GM20431 (cell line): ENCODE measurements around the gene ZNF629.
"Not testable (repeated sequence)": the region's sequence is repeated elsewhere in the genome, so short reads cannot be mapped to it uniquely, and the experiment has no call there.

Experiments used
- in situ Hi-C: fragments of 300-500 bp; cut with MseI, MboI; formaldehyde crosslinking; loops from one replicate; pipeline ENCODE4 v1.15.0; 2020; ENCODE audit warnings: low sequenced_read_pairs; ENCODE audit not compliant: unreplicated experiment

ZNF629 gene

DNA sequence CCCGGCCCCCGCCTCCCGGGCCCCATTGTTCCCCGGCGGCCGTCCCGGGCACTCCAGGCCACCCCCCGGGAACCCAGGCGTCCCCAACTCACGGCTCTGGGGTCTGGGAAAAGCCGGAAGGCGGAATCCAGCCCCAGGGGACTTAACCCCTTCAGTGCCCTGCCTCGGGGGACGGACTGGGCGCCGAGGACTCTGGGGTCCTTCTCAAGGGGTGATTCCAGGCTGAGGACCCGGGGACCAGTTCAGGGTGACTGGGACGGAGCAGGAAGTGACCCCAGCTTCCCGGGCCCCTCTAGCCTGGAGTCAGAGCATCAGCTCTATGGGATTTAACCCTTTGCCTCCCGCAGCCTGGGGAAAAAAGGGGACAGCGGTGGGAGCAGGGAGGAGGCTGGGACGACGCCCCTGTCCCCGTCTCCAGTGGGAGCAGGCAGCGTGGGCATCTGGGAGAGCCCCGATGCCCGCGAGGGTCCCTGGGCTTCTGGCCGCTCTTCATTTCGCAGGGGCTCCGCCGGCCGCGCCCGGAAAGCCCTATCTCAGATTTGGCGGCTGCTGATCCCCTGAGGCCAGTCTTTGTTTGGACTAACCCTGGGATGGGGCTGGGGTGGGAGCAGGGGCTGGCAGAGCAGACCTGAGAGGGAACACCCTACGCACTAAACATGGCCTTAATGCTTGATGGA lies at the start of gene ZNF629:
ZNF629 (minus strand) TSS at position 270 of the 677 bp plus-strand sequence. CDS start 2,723 bp downstream, outside the sequence.
- in situ Hi-C loops: no loop called here

DNA sequence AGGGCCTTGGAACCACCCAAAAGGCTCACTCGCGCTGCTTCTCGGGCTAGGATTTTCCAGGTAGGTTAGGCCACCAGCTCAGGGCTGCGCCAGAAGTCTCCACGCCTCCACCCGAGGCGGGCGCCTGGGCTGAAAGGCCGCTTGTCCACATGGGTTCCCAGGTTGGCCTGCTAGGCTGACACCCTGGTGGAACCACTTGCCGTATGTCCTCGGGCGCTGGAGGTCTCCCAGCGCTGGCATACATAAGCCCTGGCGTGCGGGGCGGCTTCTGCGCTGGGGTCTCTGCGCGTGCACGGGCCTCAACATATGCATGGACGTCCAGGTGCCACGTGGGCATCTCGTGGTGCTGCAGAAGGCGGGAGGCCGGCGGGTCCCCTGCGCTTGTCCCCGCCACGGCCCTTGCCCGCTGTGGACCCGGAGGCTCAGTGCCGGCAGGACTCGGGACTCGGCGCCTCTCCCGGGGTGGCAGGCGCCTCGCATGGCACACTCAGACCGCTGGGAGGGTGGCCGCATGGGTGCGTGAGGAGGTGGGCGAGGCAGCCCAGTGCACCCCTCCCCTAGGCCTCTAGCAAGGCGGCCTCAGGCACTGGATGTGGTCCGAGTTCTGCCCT lies 47.2 kb upstream of the ZNF629 start:
- in situ Hi-C loops: no loop called here

DNA sequence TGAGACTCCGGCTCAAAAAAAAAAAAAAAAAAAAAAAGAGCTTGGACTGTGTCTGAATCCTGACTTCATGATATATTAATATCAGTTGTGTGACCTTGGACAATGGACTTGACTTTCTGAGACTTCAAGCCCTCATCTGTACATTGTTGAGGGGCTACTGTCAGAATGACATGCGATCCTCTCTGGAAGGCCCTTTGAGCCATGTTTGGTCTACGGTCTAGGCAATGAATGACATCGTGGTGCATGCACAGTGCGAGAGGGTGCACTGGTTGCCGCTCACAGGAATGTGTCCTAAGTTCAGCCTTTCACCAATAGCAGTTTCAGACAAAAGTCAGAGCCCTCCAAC lies 43.0 kb upstream of the ZNF629 start:
- in situ Hi-C loops: no loop called here

- in situ Hi-C loops: no loop called here
Measured at GRCh38 chr16:30829130-30830071, 42.4 kb upstream of the ZNF629 start.

DNA sequence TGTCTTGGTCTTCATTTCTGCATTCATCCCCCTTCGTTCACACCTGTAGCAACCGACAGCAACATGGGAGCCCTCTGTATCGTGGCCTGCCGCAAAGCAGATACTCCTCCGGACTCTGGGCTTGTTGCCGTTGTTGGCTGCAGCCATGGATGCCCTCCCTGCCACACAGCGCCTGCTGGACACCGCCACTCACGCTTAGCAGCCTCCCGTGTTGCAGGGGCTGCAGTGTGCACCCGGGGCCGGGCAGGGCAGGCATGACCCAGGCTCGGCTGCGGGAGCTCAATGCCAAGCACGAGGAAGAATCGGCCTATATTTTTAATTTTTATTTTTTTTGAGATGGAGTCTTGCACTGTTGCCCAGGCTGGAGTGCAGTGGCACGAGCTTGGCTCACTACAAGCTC lies 34.9 kb upstream of the ZNF629 start:
- in situ Hi-C loops: no loop called here

DNA sequence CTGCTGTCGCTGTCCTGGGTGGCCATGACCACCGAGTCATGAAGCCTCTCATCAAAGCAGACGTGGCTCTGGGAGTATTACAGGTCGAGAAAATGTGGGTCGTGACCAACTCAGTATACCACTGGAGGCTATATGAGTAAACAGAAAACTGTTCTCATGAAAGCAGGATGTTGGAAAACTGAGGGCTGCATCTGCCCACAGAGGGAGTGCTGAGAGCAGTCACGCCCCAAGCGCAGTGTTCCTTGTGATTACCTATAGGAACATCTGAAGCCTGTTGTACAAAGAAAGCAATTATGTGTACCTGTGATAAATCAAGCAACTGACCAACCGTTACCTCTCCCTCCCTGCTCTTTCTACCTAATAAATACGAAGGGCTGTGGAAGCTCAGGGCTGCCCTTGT lies 34.4 kb upstream of the ZNF629 start:
- in situ Hi-C loops: not testable (repeated sequence)

GRCh38 chr16:30820952-30821421 lies 34.0 kb upstream of the ZNF629 start:
- in situ Hi-C loops: no loop called here

DNA sequence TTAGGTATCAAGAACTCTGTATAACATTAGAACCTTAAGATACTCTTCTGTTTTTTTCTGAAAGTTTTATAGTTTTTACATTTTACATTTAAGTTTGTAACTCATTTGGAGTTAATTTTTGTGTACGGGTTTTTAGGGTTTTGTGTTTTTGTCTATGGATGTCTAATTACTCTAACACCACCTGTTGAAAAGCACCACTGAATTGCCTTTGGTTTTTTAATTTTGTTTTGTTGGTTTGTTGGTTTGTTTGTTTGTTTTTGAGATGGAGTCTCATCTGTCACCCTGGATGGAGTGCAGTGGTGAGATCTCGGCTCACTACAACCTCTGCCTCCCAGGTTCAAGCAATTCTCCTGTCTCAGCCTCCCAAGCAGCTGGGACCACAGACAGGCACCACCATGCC lies 29.8 kb upstream of the ZNF629 start:
- in situ Hi-C loops: no loop called here

- in situ Hi-C loops: no loop called here
Measured at GRCh38 chr16:30813821-30814189, 26.8 kb upstream of the ZNF629 start.

DNA sequence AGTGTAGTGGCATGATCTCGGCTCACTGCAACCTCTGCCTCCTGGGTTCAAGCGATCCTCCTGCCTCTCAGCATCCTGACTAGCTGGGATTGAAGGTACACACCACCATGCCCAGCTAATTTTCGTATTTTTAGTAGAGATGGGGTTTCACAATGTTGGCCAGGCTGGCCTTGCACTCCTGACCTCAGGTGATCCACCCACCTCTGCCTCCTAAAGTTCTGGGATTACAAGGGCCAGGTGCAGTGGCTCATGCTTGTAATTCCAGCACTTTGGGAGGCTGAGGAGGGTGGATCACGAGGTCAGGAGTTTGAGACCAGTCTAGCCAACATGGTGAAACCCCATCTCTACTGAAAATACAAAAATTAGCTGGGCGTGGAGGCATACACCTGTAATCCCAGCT lies 22.7 kb upstream of the ZNF629 start:
- in situ Hi-C loops: not testable (repeated sequence)

- in situ Hi-C loops: not testable (repeated sequence)
Measured at GRCh38 chr16:30808890-30809426, 22.0 kb upstream of the ZNF629 start.

GRCh38 chr16:30808146-30808545 lies 21.1 kb upstream of the ZNF629 start:
- in situ Hi-C loops: no loop called here

GRCh38 chr16:30805370-30806169 lies 18.6 kb upstream of the ZNF629 start:
- in situ Hi-C loops: no loop called here

DNA sequence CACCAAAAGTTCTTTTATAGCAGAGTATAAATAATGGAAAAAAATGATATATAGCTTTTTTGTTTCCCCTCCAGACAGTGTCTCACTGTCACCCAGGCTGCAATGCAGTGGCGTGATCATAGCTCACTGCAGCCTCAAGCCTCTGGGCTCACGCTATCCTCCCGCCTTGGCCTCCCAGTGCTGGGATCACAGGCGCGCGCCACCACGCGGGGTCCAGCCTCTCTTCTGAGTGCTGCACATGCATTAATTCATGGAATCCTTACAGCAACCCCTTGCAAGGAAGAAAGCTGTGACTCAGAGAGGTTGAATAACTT lies 18.0 kb upstream of the ZNF629 start:
- in situ Hi-C loops: no loop called here

DNA sequence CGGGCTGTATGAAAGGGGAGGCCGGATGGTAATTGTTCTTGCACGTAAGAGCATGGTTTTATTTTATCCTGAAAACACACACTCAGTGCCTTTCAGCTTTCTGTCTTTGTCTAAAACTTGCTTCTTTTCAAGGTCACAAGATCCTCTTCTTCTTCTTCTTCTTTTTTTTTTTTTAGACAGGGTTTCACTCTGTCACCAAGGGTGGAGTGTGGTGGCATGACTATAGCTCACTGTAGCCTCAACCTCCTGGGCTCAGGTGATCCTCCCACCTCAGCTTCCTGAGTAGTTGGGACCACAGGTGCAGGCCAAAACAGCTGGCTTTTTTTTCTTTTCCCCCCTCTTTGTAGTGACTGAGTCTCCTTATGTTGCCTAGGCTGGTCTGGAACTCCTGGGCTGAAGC lies 15.9 kb upstream of the ZNF629 start:
- in situ Hi-C loops: no loop called here

DNA sequence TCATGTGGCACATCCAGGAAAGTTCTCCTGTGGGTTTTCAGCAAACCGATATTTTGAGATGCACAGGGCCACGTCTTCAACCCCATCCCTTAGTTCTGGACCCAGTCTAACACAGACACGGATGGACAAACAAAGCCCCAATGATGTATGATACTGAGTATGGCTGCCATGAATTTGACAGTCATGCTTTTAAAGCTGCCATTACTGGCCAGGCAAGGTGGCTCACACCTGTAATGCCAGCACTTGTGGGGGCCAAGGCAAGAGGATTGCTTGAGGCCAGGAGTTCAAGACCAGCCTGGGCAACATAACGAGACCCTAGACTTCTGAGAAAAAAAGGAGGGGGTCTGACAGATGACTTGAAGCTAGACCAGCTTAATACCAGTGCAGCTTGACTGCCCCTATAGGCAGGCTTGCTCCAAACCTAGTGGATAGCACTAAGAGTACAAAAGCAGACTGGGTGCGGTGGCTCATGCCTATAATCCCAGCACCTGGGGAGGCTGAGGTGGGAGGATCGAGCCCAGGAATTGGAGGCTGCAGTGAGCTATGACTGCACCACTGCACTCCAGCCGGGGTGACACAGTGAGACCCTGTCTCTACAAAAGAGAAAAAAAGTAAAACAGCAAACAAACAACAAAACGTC lies 10.8 kb upstream of the ZNF629 start:
- in situ Hi-C loops: no loop called here

- in situ Hi-C loops: no loop called here
Measured at GRCh38 chr16:30794634-30795033, 7.6 kb upstream of the ZNF629 start.

- in situ Hi-C loops: no loop called here
Measured at GRCh38 chr16:30793508-30794069, 6.6 kb upstream of the ZNF629 start.

DNA sequence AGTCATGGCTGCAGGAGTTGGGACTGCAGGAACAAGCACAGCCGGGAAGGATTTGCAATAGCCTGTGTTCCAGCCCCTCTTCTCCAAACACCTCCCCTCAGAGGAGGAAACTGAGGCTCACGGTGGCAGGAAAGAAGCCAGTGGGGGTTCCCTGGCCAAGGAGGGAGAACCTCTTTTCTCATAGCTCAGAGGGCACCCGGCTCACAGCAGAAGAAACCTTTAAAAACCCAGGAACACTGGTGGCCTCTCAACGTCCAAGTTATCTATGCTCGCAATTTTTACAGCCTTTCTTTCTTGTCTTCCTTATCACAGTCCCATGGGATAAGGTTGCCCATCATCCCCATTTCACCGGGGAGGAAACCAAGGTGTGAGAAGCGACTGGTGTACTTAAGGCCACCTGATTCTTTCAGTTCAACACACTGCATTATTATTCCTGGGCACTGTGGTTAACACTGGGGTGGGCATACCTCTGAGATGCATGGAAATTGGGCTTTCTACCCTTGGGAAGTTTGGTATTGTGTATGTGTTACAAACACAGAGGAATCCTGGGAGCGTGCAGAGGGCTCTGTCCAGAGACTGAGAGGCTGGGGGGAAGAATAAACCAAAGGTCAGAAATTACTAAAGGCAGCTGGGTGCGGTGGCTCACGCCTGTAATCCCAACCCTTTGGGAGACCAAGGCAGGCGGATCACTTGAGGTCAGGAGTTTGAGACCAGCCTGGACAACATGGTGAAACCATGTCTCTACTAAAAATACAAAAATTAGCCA lies 791 bp upstream of the ZNF629 start:
- in situ Hi-C loops: no loop called here
